ENCODE data around the gene GPR62. TPM values are rescaled to one million over a fixed set of nuclear protein-coding genes. Genes with fewer than 3 reads are reported as not detected.
A peak's percentile ranks its signal among the peaks of the same experiment; 100 is the strongest.

GPR62 gene
- total RNA-seq, 1 donor from 2014 or later = not detected

DNA sequence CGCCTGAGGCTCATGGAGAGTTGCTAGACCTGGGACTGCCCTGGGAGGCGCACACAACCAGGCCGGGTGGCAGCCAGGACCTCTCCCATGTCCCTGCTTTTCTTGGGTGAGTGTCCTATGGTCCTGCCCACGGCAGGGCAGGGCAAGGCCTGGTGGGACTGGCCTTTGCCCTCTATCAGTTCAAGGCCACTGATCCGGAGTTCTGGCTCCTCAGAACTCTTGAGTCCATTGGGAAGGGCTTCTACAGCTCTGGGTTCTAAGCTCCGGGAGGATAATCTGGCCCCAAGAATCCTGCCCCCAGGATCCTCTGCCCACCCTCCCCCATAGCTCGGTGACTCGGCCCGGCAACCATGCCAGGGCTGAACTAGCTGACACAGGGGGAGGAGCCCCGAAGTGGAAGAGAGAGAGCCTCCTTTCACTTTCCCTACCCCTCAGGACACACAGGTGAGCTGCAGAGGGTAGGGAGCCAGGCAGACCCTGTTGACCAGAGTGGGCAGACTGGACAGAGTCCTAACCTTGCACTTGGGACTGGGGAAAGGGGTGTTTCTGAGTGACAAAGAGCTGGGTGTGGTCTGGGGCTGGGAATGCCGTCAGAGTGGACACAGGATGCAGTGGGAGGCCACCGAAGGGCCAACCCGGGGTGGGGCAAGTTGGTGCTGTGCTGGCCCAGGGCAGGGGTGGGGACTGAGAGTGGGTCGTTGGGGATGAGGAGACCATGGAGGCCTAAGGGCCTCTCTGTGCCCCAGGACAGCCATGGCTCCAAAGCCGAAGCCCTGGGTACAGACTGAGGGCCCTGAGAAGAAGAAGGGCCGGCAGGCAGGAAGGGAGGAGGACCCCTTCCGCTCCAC, 12.4 kb upstream of the GPR62 start:
- Histone ChIP-seq H3K27me3 (ENCODE audit: control insufficient read depth, insufficient read depth, low read length) (no peaks in the 10 kb centered on the region), H3K4me3 (ENCODE audit: low read depth, low read length) (peak overlapping the region; percentile 44), H3K36me3 (ENCODE audit: control insufficient read depth, insufficient read depth, low read length) (no peaks in the 10 kb centered on the region)
- TF ChIP-seq, protein P1, sequence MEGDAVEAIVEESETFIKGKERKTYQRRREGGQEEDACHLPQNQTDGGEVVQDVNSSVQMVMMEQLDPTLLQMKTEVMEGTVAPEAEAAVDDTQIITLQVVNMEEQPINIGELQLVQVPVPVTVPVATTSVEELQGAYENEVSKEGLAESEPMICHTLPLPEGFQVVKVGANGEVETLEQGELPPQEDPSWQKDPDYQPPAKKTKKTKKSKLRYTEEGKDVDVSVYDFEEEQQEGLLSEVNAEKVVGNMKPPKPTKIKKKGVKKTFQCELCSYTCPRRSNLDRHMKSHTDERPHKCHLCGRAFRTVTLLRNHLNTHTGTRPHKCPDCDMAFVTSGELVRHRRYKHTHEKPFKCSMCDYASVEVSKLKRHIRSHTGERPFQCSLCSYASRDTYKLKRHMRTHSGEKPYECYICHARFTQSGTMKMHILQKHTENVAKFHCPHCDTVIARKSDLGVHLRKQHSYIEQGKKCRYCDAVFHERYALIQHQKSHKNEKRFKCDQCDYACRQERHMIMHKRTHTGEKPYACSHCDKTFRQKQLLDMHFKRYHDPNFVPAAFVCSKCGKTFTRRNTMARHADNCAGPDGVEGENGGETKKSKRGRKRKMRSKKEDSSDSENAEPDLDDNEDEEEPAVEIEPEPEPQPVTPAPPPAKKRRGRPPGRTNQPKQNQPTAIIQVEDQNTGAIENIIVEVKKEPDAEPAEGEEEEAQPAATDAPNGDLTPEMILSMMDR (IDR thresholded peaks at IDR 0.05; ENCODE audit: insufficient read depth, low read length, poor library complexity, severe bottlenecking) = no peak
- no peak for DNase-seq (ENCODE audit: low read depth)

- TF ChIP-seq, protein P1 (IDR thresholded peaks at IDR 0.05; ENCODE audit: insufficient read depth, low read length, poor library complexity, severe bottlenecking) = no peak
- Histone ChIP-seq H3K4me3 (ENCODE audit: low read depth, low read length) (no peak overlapping the region), H3K27me3 (ENCODE audit: control insufficient read depth, insufficient read depth, low read length) (no peaks in the 10 kb centered on the region)
Observed at GRCh38 chr3:51943451-51944391, 11.5 kb upstream of the GPR62 start.

GRCh38 chr3:51944451-51945021, 10.6 kb upstream of the GPR62 start:
- Histone ChIP-seq H3K27me3 (ENCODE audit: control insufficient read depth, insufficient read depth, low read length) (no peaks in the 10 kb centered on the region), H3K4me3 (ENCODE audit: low read depth, low read length) (no peak overlapping the region), H3K36me3 (ENCODE audit: control insufficient read depth, insufficient read depth, low read length) (no peaks in the 10 kb centered on the region)
- DNase-seq (ENCODE audit: low read depth) = no peak
- TF ChIP-seq, protein P1 (IDR thresholded peaks at IDR 0.05; ENCODE audit: insufficient read depth, low read length, poor library complexity, severe bottlenecking) = no peak

More at GRCh38 chr3:51943451-51944391, 11.5 kb upstream of the GPR62 start:
- H3K36me3 ChIP-seq (ENCODE audit: control insufficient read depth, insufficient read depth, low read length) = no peaks in the 10 kb centered on the region
- DNase-seq (ENCODE audit: low read depth) = no peak

GRCh38 chr3:51945031-51945840, 9.9 kb upstream of the GPR62 start:
- TF ChIP-seq, protein P1 (IDR thresholded peaks at IDR 0.05; ENCODE audit: insufficient read depth, low read length, poor library complexity, severe bottlenecking) = no peak
- Histone ChIP-seq H3K36me3 (ENCODE audit: control insufficient read depth, insufficient read depth, low read length) (no peaks in the 10 kb centered on the region), H3K27me3 (ENCODE audit: control insufficient read depth, insufficient read depth, low read length) (no peaks in the 10 kb centered on the region), H3K4me3 (ENCODE audit: low read depth, low read length) (no peak overlapping the region)
- no peak for DNase-seq (ENCODE audit: low read depth)
